Suppressor macrophage treated with lipopolysaccharide for 1 hour (primary cell): ENCODE measurements around the gene RAPGEF6.
A peak's percentile ranks its signal among the peaks of the same experiment; 100 is the strongest.
"Not testable (repeated sequence)": the region's sequence is repeated elsewhere in the genome, so short reads cannot be mapped to it uniquely, and the experiment has no call there.

ENCODE experiments used
- DNase-seq, 3 donors: peaks; one replicate each; pipeline ENCODE4 v3.0.0-alpha.2; 2020 to 2022

The RAPGEF6 gene

GRCh38 chr5:131639148-131639547, 4.1 kb upstream of the RAPGEF6 start:
- DNase-seq = no peak

- no peak for DNase-seq
Measured at GRCh38 chr5:131637694-131638093, 2.7 kb upstream of the RAPGEF6 start.

- peak; percentile 25 to 40 (median 25) for DNase-seq
Measured at GRCh38 chr5:131635684-131636572, 899 bp upstream of the RAPGEF6 start.

- peak; percentile 59 to 71 (median 65) for DNase-seq
Measured at GRCh38 chr5:131634666-131634995, 398 bp downstream of the RAPGEF6 start.

GRCh38 chr5:131634238-131634637, 791 bp downstream of the RAPGEF6 start:
- DNase-seq = peak; percentile 38 to 75 (median 72)

- DNase-seq = peak in 1 of 3 donors; percentile 30
Measured at GRCh38 chr5:131633830-131634229, 1.2 kb downstream of the RAPGEF6 start.

- no peak for DNase-seq
Measured at GRCh38 chr5:131630963-131631350, 4.1 kb downstream of the RAPGEF6 start.

GRCh38 chr5:131630208-131630962, 4.6 kb downstream of the RAPGEF6 start:
- peak in 1 of 3 donors; percentile 32 for DNase-seq

GRCh38 chr5:131628990-131629389, 6.0 kb downstream of the RAPGEF6 start:
- peak; percentile 23 to 52 (median 51) for DNase-seq

- no peak for DNase-seq
Measured at GRCh38 chr5:131627207-131627865, 7.7 kb downstream of the RAPGEF6 start.

GRCh38 chr5:131622633-131623032, 12.4 kb downstream of the RAPGEF6 start:
- no peak for DNase-seq

GRCh38 chr5:131621164-131621563, 13.9 kb downstream of the RAPGEF6 start:
- DNase-seq = not testable (repeated sequence)

GRCh38 chr5:131619102-131619501, 15.9 kb downstream of the RAPGEF6 start:
- DNase-seq = no peak

GRCh38 chr5:131617140-131617822, 17.7 kb downstream of the RAPGEF6 start:
- no peak for DNase-seq

- DNase-seq = no peak
Measured at GRCh38 chr5:131615957-131616356, 19.1 kb downstream of the RAPGEF6 start.

- DNase-seq = no peak
Measured at GRCh38 chr5:131613423-131613822, 21.6 kb downstream of the RAPGEF6 start.

GRCh38 chr5:131611064-131611381, 24.0 kb downstream of the RAPGEF6 start:
- DNase-seq = no peak

GRCh38 chr5:131610198-131611063, 24.6 kb downstream of the RAPGEF6 start:
- DNase-seq = no peak

GRCh38 chr5:131609774-131610173, 25.3 kb downstream of the RAPGEF6 start:
- no peak for DNase-seq

- no peak for DNase-seq
Measured at GRCh38 chr5:131608597-131608996, 26.4 kb downstream of the RAPGEF6 start.

- DNase-seq = no peak
Measured at GRCh38 chr5:131607903-131608540, 27.0 kb downstream of the RAPGEF6 start.

- DNase-seq = no peak
Measured at GRCh38 chr5:131607418-131607817, 27.6 kb downstream of the RAPGEF6 start.
